ENCODE results near the gene OSBPL7.
"Not testable (repeated sequence)": the region's sequence is repeated elsewhere in the genome, so short reads cannot be mapped to it uniquely, and the experiment has no call there.

Gene OSBPL7

GRCh38 chr17:47803201-47803600 lies 18.4 kb downstream of the OSBPL7 start:
- no peak for DNase-seq

- DNase-seq = no peak
Observed at GRCh38 chr17:47802341-47803022, 19.1 kb downstream of the OSBPL7 start.

- DNase-seq = no peak
Observed at GRCh38 chr17:47801906-47802305, 19.7 kb downstream of the OSBPL7 start.

GRCh38 chr17:47801176-47801765 lies 20.3 kb downstream of the OSBPL7 start:
- no peak for DNase-seq

- no peak for DNase-seq
Observed at GRCh38 chr17:47800686-47801085, 20.9 kb downstream of the OSBPL7 start.

GRCh38 chr17:47797797-47798196 lies 23.8 kb downstream of the OSBPL7 start:
- DNase-seq = no peak

GRCh38 chr17:47792979-47793378 lies 28.6 kb downstream of the OSBPL7 start:
- DNase-seq = no peak

GRCh38 chr17:47792457-47792856 lies 29.1 kb downstream of the OSBPL7 start:
- DNase-seq = no peak

GRCh38 chr17:47791025-47791424 lies 30.6 kb downstream of the OSBPL7 start:
- DNase-seq = no peak

- DNase-seq = peak; percentile 36
Observed at GRCh38 chr17:47789611-47790561, 31.7 kb downstream of the OSBPL7 start.

- peak; percentile 13 for DNase-seq
Observed at GRCh38 chr17:47785538-47786123, 36.0 kb downstream of the OSBPL7 start.

GRCh38 chr17:47781397-47781796 lies 40.2 kb downstream of the OSBPL7 start:
- DNase-seq = no peak

- no peak for DNase-seq
Observed at GRCh38 chr17:47778184-47778635, 43.4 kb downstream of the OSBPL7 start.

GRCh38 chr17:47776330-47777197 lies 45.0 kb downstream of the OSBPL7 start:
- DNase-seq = no peak

GRCh38 chr17:47774987-47775580 lies 46.5 kb downstream of the OSBPL7 start:
- DNase-seq = no peak

- DNase-seq = no peak
Observed at GRCh38 chr17:47774331-47774730, 47.3 kb downstream of the OSBPL7 start.

GRCh38 chr17:47773649-47774048 lies 47.9 kb downstream of the OSBPL7 start:
- not testable (repeated sequence) for DNase-seq

GRCh38 chr17:47763913-47764582 lies 57.5 kb downstream of the OSBPL7 start:
- DNase-seq = peak; percentile 9

- DNase-seq = no peak
Observed at GRCh38 chr17:47762728-47763127, 58.9 kb downstream of the OSBPL7 start.

- DNase-seq = no peak
Observed at GRCh38 chr17:47760409-47761140, 61.0 kb downstream of the OSBPL7 start.
